Activated T-cell treated with anti-CD3 and anti-CD28 coated beads for 24 hours (primary cell): Measurements from ENCODE around the gene EVI5L.

ENCODE experiments used
- DNase-seq: peaks from one replicate; pipeline ENCODE4 v3.0.0-alpha.2; 2020; ENCODE audit warnings: low read depth

EVI5L gene

GRCh38 chr19:7860714-7861618 lies 30.9 kb downstream of the EVI5L start:
- DNase-seq = no peak

- no peak for DNase-seq
Measured at GRCh38 chr19:7861619-7862412, 31.8 kb downstream of the EVI5L start.

GRCh38 chr19:7862413-7862951 lies 32.5 kb downstream of the EVI5L start:
- DNase-seq = peak; percentile 47

GRCh38 chr19:7863157-7863970 lies 33.3 kb downstream of the EVI5L start:
- DNase-seq = no peak

GRCh38 chr19:7863971-7864689 lies 34.1 kb downstream of the EVI5L start:
- DNase-seq = no peak

- DNase-seq = no peak
Measured at GRCh38 chr19:7864690-7865074, 34.7 kb downstream of the EVI5L start.

- DNase-seq = no peak
Measured at GRCh38 chr19:7865262-7865911, 35.4 kb downstream of the EVI5L start.

GRCh38 chr19:7866399-7867091 lies 36.5 kb downstream of the EVI5L start:
- no peak for DNase-seq

- DNase-seq = no peak
Measured at GRCh38 chr19:7867092-7867844, 37.2 kb downstream of the EVI5L start.

GRCh38 chr19:7868326-7868670 lies 38.3 kb downstream of the EVI5L start:
- no peak for DNase-seq

- DNase-seq = peak; percentile 71
Measured at GRCh38 chr19:7868671-7869452, 38.8 kb downstream of the EVI5L start.

GRCh38 chr19:7869453-7869909 lies 39.5 kb downstream of the EVI5L start:
- DNase-seq = peak; percentile 64

GRCh38 chr19:7869910-7870511 lies 40.0 kb downstream of the EVI5L start:
- DNase-seq = no peak

- DNase-seq = no peak
Measured at GRCh38 chr19:7870571-7871436, 40.8 kb downstream of the EVI5L start.

GRCh38 chr19:7871437-7872305 lies 41.7 kb downstream of the EVI5L start:
- DNase-seq = peak; percentile 64
